Measurements from ENCODE around the gene ARHGAP4. TPM values are rescaled to one million over a fixed set of nuclear protein-coding genes. Genes with fewer than 3 reads are reported as not detected.
A peak's percentile ranks its signal among the peaks of the same experiment; 100 is the strongest.

ARHGAP4 gene
- total and polyA plus RNA-seq, 10 of the 15 experiments (the other 5 are each of a cell fraction or from before 2014, with no cell fraction given), result 0.71 to 120 (median 44.3) TPM

DNA sequence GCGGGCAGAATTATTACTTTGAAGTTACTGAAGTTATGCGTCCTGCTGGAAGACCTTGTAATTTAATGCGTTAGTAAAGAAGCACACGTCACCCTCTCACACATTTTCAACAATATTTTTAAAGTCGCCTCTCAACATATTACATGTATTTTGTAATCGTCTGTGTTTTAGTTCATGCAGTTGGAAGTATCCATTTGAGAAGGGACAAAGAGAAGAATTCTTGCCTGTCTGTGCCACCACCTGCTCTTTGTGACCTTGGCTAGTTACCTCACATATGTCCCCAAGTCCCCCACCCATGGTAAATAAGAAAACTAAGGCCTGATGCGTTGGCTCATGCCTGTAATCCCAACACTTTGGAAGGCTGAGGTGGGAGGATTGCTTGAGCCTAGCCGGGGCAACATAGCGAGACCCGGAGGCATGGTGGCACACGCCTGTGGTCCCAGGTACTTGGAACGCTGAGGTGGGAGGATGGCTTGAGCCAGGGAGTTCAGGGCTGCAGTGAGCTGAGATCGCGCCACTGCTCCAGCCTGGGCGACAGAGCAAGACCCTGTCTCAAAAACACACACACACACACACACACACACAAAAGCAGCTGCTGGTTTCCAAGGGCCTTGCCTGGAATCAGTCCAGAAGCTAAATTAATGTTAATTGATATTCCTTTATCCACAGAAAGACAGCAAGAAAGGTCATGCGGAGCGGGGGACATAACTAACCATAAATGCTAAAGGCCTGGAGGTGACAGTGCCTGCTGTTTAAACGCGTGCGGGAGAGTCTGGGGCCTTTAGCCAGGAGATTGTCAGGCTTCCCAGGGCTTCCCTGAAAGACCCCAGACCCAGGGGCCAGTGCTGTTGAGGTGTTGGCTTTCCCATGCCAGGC is 47.3 kb upstream of the ARHGAP4 start:
- H3K27ac ChIP-seq (ENCODE audit: control insufficient read depth, insufficient read depth), result peak overlapping the region; percentile 99
- DNase-seq (ENCODE audit: low read depth, low spot score) (no peak), ATAC-seq (no peak), FAIRE-seq (no peak)
- SMC1A ChIA-PET (ENCODE audit: uncharacterized antibody, unreplicated experiment), result interaction anchor here (1.3 kb wide), 2 partner anchors 8 to 30 kb away, joined by 5 to 6 read pairs; no protein-coding TSS in a partner anchor
- intact Hi-C loops (cut with micrococcal nuclease; ENCODE audit: unreplicated experiment), result loop anchor here (5.0 kb wide), 1 partner anchor 124 kb away; the partner anchor contains the start of gene MECP2
- peak overlapping the region; percentile 74 for H3K4me3 ChIP-seq
- peak overlapping the region; percentile 96 for H3K9ac ChIP-seq (ENCODE audit: control insufficient read depth, insufficient read depth, low read length)
- peak overlapping the region; percentile 41 for H2AFZ ChIP-seq (ENCODE audit: control insufficient read depth, low read depth, low read length)
- no peaks in the 10 kb centered on the region; a peak in 1 of 4 replicates for H3K36me3 ChIP-seq (ENCODE audit: control insufficient read depth in 2 of 2, insufficient read depth in 2 of 2, low read length in 1 of 2)
- peak overlapping the region; percentile 89 for H3K4me2 ChIP-seq (ENCODE audit: control insufficient read depth, insufficient read depth)
- CTCF ChIA-PET, result interaction anchor here (0.6 to 1.5 kb wide), 4 partner anchors 8 to 79 kb away, joined by 3 to 6 read pairs (median 3); no protein-coding TSS in a partner anchor
- H3K4me1 ChIP-seq (ENCODE audit: control insufficient read depth, insufficient read depth, low read length), result peaks cover 10% of the 10 kb centered on the region
- no peaks in the 10 kb centered on the region for H3K27me3 ChIP-seq (replicated peaks in 1 of 2; ENCODE audit: control insufficient read depth in 2 of 2, insufficient read depth in 2 of 2, low read length in 1 of 2)
- TF ChIP-seq MTA3 (IDR thresholded peaks at IDR 0.05; ENCODE audit: borderline replicate concordance, low read length) (peak; percentile 78; the same call in 1 of the 2 replicates), NFXL1 (IDR thresholded peaks at IDR 0.05; ENCODE audit: borderline replicate concordance) (no peak), IKZF2 (IDR thresholded peaks at IDR 0.05) (0 out of 4 replicates have a peak, but pooled peaks of 1 of the 2 experiments have one; percentile 6), HDGF (IDR thresholded peaks at IDR 0.05) (0 out of 2 replicates have a peak, but pooled peaks have one; percentile 32), BRCA1 (IDR thresholded peaks at IDR 0.05; ENCODE audit: low read depth, low read length) (no peak), RAD21 (IDR thresholded peaks at IDR 0.05; ENCODE audit: insufficient read depth, low read depth, low read length) (no peak), TCF7 (IDR thresholded peaks at IDR 0.05; ENCODE audit: borderline replicate concordance) (no peak)
- TF ChIP-seq, protein P1, sequence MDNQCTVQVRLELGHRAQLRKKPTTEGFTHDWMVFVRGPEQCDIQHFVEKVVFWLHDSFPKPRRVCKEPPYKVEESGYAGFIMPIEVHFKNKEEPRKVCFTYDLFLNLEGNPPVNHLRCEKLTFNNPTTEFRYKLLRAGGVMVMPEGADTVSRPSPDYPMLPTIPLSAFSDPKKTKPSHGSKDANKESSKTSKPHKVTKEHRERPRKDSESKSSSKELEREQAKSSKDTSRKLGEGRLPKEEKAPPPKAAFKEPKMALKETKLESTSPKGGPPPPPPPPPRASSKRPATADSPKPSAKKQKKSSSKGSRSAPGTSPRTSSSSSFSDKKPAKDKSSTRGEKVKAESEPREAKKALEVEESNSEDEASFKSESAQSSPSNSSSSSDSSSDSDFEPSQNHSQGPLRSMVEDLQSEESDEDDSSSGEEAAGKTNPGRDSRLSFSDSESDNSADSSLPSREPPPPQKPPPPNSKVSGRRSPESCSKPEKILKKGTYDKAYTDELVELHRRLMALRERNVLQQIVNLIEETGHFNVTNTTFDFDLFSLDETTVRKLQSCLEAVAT (IDR thresholded peaks at IDR 0.05), result peak; percentile 75; the same call in 1 of the 2 replicates
- 54% methylated on average over 20 of the region's 20 CpGs for WGBS (ENCODE audit: insufficient coverage, insufficient replicate concordance, low lambda C conversion rate, missing lambda C conversion rate)
- in situ Hi-C loops (cut with MboI), result no loop called here
- RAD21 ChIA-PET (ENCODE audit: unreplicated experiment), result interaction anchor here (0.6 to 2.2 kb wide), 7 partner anchors 11 to 47 kb away, joined by 3 to 11 read pairs (median 3); no protein-coding TSS in a partner anchor
- POLR2A ChIA-PET, result interaction anchor here (0.7 to 7.9 kb wide), 10 partner anchors 8 to 68 kb away, joined by 3 to 68 read pairs (median 4); partner anchors contain the start of gene ARHGAP4
- H4K20me1 ChIP-seq (ENCODE audit: control insufficient read depth, insufficient read depth), result no peaks in the 10 kb centered on the region
- no peaks in the 10 kb centered on the region for H3K9me3 ChIP-seq (replicated peaks; ENCODE audit: control insufficient read depth, insufficient read depth, low read length)
- peaks cover 44% of the 10 kb centered on the region for H3K79me2 ChIP-seq (ENCODE audit: control insufficient read depth, insufficient read depth, low read length)
- BruUV-seq (replicated peaks), result TSS peak; percentile 89

Measured in GM12878 (cell line).